Hepatocyte (in vitro differentiated cells): ENCODE data around the gene SRPK2.

Source experiments
- CTCF ChIP-seq: fragments of 200-600 bp; sonication (generic); IDR thresholded peaks from 2 replicates; pipeline ENCODE4 v1.5.1; 2016; ENCODE audit warnings: antibody characterized with exemption, mild to moderate bottlenecking; ENCODE audit not compliant: poor library complexity
- EZH2 ChIP-seq: fragments of 200-600 bp; sonication (generic); IDR thresholded peaks from 2 replicates; pipeline ENCODE4 v1.6.1; 2016; ENCODE audit warnings: antibody characterized with exemption, mild to moderate bottlenecking, borderline replicate concordance

GRCh38 chr7:105132335-105132734 lies 256.4 kb downstream of the SRPK2 start:
- TF ChIP-seq CTCF (no peak), EZH2 (no peak)
